Measurements from ENCODE around the gene ARHGAP12.
"Not testable (repeated sequence)": the region's sequence is repeated elsewhere in the genome, so short reads cannot be mapped to it uniquely, and the experiment has no call there.

The ARHGAP12 gene

DNA sequence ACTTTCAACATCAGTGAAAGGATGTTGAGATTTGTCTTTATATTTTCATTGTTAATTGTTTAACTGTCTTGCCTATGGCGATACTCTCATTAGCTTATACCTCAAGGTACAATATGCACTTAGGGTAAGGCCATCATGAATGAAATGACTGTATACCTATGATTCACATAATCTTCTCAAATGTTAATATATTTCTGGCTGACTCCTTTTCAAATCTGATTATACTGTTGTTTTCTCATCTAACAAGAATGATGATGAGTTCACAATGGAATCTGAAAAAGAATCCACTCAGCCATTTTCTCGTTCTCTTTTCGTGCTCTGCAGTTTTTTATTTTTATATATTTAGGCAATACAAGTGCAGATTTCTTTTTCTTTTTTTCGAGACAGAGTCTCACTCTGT is 159.1 kb downstream of the ARHGAP12 start:
- DNase-seq (ENCODE audit: low spot score) = no peak

DNA sequence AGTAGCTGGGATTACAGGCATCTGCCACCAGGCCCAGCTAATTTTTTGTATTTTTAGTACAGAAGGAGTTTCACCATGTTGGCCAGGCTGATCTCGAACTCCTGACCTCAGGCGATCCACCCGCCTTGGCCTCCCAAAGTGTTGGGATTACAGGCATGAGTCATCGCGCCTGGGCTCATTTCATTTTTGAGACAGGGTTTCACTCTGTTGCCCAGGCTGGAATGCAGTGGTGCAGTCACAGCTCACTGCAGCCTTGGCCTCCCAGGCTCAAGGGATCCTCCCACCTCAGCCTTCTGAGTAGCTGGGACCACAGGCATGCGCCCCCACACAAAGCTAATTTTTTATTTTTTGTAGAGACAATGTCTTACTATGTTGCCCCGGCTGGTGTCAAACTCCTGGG is 159.7 kb downstream of the ARHGAP12 start:
- DNase-seq (ENCODE audit: low spot score) = not testable (repeated sequence)

DNA sequence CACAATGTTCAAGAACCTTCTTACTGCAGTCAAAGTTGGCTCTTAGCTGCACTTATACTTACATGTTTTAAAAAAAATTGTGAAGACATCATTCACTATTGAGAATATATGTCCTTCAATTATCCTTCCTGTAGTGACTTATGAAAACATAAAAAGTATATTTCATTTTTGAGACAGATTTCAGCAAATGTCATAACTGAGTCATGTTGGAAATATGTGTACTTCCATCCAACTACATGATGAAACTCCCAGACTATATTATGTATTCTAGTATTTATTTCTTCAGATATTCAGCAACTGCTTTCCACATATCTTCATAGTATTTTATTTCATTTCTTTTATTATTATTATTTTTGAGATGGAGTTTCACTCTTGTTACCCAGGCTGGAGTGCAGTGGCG is 160.2 kb downstream of the ARHGAP12 start:
- no peak for DNase-seq (ENCODE audit: low spot score)

DNA sequence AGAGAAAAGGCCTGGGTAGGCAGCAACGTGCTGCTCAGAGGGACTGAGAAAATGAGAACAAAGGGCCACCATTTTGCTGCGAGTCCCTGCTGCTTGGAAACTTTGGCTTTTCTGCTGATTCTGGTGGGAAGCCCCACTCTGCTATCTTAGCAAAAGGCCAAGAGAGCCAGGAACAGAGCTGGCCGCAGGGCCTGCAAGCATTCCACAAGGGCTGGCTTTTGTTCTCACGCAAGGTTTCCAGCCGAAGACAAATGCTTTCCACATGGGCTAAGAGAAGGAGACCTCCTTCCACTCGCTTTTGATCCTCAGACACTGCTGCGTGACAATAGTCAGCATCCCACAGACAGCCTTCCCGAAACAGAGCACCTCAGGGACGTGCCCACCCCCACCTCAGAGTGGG is 163.1 kb downstream of the ARHGAP12 start:
- DNase-seq (ENCODE audit: low spot score) = no peak

DNA sequence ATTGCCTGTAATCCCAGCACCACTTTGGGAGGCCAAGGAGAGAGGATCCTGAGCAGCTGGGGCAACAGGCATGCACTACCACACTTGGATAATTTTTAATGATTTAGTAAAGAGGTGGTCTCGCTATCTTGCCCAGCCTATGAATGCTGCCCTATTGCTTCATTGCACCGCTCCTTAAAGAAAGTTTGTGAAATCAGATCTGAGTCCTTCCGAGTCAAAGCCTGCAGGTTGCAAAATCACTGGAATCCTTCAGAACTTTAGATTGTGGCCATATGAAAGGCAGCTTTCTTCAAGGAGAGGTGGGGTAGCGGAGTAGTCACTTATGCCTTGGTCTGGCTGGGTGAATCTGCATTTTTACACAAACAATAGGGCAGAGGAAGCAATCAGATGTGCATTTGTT is 166.3 kb downstream of the ARHGAP12 start:
- no peak for DNase-seq (ENCODE audit: low spot score)

DNA sequence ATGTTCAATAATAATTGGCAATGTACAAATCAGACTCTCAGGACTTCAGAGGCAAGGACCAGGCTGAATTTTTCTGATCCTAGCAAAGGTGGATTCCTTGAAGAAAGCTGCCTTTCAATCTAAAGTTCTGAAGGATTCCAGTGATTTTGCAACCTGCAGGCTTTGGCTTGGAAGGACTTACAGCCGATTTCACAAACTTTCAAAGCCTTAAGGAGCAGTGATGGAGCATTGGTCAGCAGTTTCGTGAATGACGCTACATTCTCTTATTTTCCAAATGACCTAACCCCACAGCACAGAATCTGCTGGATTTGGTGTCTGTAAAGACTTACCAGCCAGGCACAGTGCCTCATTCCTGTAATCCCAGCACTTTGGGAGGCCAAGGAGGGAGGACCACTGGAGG is 167.5 kb downstream of the ARHGAP12 start:
- no peak for DNase-seq (ENCODE audit: low spot score)

DNA sequence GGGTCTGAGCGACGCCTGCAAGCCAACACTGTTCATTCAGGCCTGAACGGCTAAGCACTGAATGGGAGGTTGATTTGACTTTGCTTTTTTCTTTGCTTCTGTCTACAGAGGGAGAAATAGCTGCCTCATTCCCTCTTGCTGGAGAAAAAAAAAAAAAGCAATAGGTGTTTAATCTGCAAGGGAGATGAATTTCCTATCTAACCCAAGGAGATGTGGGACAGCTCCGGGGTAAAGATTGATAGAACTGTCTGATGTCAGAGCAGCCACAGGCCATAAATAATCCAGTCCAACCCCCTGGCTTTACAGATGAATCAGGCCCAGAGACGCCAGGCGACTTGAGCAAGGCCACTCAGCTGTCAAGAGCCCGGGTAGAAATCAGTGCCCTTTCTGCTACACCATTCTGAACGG is 168.0 kb downstream of the ARHGAP12 start:
- no peak for DNase-seq (ENCODE audit: low spot score)

DNA sequence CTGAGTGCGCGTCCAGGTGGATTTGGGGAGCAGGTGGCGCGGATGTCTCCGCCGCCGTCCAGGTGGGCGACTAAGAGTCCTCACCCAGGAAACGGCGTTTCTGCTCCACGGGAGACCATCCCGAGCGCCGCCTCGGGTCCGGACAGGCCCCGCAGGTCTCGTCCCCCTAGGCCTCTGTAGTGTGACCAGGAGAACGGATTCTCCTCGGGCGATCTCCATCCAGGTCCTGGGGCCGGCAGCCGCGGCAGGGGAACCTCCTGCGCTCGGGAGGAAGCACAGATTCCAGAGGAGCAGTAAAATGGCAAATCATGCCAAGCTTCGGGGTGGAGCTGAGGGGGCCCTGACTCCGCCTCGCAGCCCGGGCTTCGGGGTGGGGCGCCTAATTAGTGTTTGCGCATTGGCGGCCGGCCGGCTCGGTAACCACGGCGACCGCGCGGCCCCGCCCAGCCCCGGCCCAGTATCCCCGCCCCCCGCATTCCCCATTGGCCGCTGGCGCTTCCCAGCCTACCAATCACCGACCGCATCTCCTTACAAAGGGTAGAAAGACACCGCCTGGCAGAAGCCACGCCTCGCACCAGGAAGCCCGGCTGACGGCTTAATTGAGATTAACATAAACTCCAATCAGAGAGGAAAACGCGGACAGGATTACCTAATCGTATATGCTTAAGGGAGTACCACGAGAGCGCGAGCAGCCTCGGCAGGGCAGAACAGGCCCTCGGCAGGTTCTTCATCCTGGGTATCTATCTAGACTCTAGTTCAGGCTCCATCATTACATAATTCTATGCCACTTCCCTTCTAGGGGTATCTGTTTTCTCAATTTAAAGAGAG is 168.6 kb downstream of the ARHGAP12 start:
- peak; percentile 97 for DNase-seq (ENCODE audit: low spot score)

DNA sequence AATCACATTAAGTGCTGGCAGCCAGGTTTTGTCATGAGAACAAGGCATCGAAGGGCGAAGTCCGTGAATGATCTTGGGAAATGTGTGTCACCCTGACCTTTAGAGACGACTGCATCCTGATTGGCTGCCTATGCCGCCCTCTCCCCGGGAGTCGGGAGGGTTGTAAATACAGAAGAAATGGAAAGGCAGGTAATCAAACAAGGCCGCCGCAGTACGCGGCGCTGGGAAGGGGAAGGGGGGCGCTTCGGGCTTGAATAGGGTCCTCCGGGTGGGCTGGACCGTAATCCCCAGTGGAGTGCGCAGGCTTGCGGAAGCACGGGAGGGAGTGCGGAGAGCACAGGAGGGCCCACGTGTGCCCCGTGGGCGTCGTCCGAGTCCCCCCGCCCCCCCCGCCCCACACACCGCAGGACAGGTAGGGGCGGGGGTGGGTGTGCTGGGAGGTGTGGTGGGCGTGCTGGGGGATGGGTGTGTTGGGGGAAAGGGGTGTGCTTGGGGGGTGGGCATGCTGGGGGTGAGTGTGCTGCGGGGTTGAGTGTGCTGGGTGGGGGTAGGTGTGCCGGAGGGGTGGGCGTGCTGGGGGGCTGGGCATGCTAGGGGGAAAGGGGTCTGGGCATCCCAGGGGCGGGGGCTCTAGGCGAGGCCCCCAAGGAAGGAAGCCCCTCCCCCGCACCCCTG is 169.4 kb downstream of the ARHGAP12 start:
- peak; percentile 47 for DNase-seq (ENCODE audit: low spot score)

DNA sequence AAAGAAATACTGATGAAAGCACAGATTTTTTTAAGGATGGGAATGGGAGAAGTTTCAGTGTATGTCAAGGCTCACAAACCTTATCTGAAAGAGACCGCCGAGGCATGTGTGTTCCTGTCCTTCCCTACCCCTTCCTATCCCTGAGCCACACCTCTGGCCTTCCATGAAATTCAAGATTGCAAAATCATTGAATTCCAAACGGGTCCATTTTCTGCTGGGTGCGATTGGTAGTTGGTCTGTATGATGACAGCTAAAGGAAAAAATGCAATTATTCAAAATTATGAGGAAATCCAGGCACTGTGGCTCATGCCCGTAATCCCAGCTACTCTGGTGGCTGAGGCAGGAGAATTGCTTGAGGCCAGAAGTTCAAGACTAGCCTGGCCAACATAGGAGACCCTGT is 170.1 kb downstream of the ARHGAP12 start:
- no peak for DNase-seq (ENCODE audit: low spot score)

DNA sequence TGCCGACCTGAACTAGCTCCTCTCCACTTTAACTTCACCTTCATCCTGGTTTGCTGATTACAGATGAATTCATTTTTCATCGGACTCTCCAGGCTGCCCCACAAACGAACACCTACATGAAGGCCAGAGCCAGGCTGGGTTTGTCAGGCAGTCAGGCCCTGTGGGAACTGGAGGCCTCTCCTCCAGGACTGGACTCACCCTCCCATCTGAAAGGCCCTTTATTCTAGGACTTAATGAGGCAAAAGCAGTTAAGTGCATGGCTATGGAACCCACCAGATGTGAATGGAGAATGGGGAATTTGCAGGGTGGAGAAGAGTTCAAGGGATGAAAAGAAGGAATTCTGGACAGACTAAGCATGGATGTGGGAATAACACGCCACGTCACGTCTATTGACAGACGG is 170.8 kb downstream of the ARHGAP12 start:
- no peak for DNase-seq (ENCODE audit: low spot score)

DNA sequence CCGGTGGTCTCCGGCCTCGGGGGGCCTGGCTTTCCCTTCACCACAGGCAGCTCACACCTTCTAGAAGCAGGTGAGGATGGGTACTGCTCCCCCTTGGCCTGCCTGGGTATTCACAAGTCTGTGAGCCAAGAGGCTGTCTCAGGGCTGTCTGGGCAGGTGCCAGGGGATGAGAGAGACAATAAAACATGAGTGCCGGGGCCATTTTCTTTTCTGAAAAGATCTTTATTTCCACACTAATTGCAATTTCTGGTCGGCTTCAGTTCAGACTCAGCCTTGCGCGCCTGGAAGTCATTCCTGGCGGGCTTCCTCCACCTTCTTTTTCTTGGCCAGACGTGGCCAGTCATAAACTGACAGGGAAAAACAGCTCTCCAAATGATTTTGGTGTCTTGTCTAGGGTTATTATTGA is 171.2 kb downstream of the ARHGAP12 start:
- DNase-seq (ENCODE audit: low spot score) = no peak

DNA sequence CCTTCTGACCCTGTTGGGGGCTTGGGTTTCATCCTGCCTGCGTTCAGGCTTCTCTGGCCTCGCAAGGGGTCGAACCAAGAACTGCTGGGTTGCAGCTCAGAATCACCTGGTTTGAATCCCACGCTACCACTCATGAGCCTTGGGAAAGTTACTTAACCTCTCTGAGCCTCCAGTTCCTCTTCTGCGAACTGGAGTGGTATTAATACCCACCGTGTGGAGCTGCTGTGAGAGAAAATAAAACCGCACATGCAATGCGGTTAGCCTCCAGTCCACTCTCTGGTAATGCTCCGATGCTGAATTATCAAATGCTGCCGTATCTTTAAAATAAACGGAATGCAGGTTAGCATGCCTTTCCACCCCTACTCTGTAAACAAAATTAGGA is 171.9 kb downstream of the ARHGAP12 start:
- no peak for DNase-seq (ENCODE audit: low spot score)

DNA sequence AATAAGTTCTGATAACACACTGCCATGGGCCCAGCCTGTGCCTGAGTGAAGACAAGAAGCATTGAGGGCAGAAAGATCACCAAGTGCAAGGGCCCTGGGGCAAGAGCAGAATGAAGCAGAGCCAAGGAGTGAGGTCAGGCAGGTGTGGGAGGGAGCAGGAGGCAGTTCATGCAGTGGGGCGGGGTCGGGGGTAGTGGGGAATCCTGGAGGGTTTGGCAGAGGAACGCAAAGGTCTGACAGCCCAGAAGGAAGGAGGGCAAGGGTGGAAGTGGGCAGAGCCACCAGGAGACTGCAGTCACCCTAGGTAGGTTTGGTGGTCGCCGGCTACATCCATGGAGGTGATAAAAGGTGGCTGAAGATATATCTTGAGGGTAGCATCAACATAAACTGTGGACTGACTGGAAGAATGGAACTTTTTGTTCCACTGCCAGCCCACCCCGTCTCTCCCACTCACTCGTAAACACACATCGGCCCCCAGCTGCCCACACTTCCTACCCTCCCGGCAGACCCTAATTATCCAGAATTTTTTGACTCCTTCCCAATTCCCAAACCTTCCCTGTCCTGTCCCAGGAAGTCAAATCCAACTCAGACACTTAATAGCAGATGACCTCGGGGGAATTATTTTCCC is 172.4 kb downstream of the ARHGAP12 start:
- DNase-seq (ENCODE audit: low spot score) = no peak

All from activated CD4-positive, alpha-beta T cell treated with anti-CD3 and anti-CD28 coated beads, Interleukin-2, Interleukin-4, amounts not matched to agents 100 ng/mL and 50 ng/mL, durations not matched to agents 16 hours and 8 hours (primary cell).